ENCODE results near the gene POLA1. TPM values are rescaled to one million over a fixed set of nuclear protein-coding genes. Genes with fewer than 3 reads are reported as not detected.

The POLA1 gene
- total RNA-seq, 2 donors from 2014 or later, result 6.7 to 7.2 TPM

DNA sequence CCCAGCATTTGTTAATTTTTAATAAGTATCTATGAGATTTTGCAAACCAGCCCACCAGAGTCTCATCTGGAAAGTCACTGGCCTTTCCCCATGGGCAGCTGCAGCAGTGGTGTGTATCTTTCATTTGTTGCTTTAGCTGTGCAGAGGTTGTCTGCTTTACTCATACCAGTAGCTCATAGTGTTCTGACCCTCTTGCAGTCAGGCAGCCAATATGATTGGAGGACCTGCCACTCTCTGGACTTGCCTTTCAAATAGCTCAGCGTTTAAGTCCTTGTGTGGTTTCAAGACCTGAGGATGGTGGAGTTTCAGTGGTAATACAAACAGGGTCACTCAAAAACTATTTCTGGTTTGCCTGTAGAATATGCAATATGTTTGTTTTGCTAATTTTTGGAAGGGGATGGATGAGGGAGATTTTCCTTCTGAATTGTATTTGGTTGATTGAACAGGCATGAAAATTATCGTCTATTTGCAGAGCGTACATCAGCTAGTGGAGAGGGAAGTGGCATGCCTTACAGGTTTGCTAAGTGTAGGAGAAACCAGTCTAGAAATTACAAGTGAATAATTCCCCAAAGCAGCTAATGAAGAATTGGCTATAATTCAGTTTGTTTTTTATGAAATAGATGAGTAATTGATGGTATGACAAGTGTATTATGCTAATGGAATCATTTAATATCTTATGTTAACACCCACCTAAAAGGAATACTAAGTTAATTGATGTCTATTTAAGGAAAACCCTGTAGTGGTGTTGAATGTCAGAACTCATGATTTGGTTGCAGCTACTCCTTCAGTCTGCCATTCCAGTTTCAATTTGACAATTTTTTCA lies 8.9 kb downstream of the POLA1 start:
- Histone ChIP-seq H3K4me1 (no peaks in the 10 kb centered on the region), H3K27me3 (no peaks in the 10 kb centered on the region), H3K27ac (no peak overlapping the region), H3K4me3 (no peak overlapping the region), H3K36me3 (peaks cover 4% of the 10 kb centered on the region), H3K9me3 (no peaks in the 10 kb centered on the region)
- TF ChIP-seq, protein P1, sequence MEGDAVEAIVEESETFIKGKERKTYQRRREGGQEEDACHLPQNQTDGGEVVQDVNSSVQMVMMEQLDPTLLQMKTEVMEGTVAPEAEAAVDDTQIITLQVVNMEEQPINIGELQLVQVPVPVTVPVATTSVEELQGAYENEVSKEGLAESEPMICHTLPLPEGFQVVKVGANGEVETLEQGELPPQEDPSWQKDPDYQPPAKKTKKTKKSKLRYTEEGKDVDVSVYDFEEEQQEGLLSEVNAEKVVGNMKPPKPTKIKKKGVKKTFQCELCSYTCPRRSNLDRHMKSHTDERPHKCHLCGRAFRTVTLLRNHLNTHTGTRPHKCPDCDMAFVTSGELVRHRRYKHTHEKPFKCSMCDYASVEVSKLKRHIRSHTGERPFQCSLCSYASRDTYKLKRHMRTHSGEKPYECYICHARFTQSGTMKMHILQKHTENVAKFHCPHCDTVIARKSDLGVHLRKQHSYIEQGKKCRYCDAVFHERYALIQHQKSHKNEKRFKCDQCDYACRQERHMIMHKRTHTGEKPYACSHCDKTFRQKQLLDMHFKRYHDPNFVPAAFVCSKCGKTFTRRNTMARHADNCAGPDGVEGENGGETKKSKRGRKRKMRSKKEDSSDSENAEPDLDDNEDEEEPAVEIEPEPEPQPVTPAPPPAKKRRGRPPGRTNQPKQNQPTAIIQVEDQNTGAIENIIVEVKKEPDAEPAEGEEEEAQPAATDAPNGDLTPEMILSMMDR (IDR thresholded peaks at IDR 0.05), result no peak
- no peak for DNase-seq (ENCODE audit: low spot score)

DNA sequence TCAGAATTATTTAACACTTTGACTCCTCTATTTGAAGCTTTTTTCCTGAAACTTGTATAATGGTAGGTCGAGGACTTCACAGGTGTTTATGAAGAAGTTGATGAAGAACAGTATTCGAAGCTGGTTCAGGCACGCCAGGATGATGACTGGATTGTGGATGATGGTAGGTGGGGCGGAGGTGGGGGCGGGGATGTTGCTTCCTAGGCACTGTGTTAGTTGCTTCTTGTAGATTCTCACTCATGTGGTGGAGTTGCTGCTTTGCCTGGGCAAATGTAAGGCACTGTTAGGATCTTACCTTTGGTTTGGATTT lies 9.4 kb downstream of the POLA1 start:
- Histone ChIP-seq H3K36me3 (peaks cover 4% of the 10 kb centered on the region), H3K4me1 (no peaks in the 10 kb centered on the region), H3K9me3 (no peaks in the 10 kb centered on the region), H3K4me3 (no peak overlapping the region), H3K27me3 (no peaks in the 10 kb centered on the region), H3K27ac (no peak overlapping the region)
- no peak for DNase-seq (ENCODE audit: low spot score)
- TF ChIP-seq, protein P1 (IDR thresholded peaks at IDR 0.05), result no peak

DNA sequence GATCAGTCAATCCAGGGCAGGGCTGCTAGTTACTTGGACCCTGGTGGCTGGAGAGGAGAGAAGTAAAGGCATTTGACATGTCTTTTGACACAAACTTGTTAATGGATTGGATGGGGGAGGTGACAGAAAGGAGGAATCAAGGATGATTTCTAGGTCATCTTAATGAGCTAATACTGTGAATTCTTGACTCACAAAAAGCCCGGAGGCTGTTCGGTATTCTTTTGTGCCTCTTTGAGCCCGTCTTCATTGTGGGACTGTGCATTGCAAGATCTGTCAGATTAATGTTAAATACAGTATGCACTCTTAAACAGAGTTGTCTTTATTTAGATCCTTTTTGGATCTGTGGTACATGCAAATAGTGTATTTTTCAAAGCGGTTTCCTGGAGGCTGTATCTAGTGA lies 25.1 kb downstream of the POLA1 start:
- H3K27ac ChIP-seq, result no peak overlapping the region
- no peaks in the 10 kb centered on the region for H3K27me3 ChIP-seq
- H3K4me3 ChIP-seq, result no peak overlapping the region
- H3K4me1 ChIP-seq, result no peaks in the 10 kb centered on the region
- H3K9me3 ChIP-seq, result no peaks in the 10 kb centered on the region
- peaks cover 23% of the 10 kb centered on the region for H3K36me3 ChIP-seq
- no peak for DNase-seq (ENCODE audit: low spot score)
- TF ChIP-seq, protein P1 (IDR thresholded peaks at IDR 0.05), result no peak

DNA sequence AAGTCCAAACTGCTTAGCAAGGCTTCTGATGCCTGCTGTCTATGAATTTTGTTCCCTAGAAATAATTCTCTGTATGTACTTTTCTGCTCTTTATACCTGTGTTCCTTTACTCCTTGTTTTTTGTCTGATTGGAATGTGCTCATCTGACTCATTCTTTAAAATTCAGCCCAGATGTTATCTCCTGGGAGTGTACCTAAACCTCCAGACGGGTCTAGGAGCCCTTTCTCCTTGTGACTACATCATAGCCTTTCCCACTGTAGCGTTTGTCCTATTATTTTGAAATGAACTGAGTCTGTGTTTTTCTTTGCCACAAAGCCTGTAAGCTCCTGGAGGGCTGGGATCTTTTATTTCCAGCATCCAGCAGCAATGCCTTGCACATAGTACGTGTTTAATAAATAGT lies 26.3 kb downstream of the POLA1 start:
- Histone ChIP-seq H3K4me1 (no peaks in the 10 kb centered on the region), H3K4me3 (no peak overlapping the region), H3K27ac (no peak overlapping the region), H3K9me3 (no peaks in the 10 kb centered on the region), H3K27me3 (no peaks in the 10 kb centered on the region), H3K36me3 (peaks cover 18% of the 10 kb centered on the region)
- no peak for DNase-seq (ENCODE audit: low spot score)
- TF ChIP-seq, protein P1 (IDR thresholded peaks at IDR 0.05), result no peak

DNA sequence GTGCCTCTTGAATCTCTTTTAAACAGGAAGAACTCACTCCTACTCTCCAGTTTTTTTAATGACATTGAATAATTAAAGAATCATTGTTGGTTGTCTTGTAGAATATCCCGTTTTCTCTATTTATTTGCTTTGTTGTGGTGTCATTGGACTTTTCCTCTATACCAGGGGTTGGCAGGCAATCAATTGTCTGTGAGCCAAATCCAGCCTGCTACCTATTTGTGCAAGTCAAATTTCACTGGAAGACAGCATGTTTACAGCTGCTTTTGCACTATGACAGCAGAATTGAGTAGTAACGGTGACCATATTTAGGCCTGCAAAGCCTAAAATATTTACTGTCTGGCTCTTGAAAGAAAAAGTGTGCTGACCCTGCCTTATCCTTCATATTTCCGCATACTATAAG lies 34.8 kb downstream of the POLA1 start:
- TF ChIP-seq, protein P1 (IDR thresholded peaks at IDR 0.05), result no peak
- Histone ChIP-seq H3K36me3 (peaks cover 3% of the 10 kb centered on the region), H3K27ac (no peak overlapping the region), H3K27me3 (no peaks in the 10 kb centered on the region), H3K4me3 (no peak overlapping the region), H3K9me3 (no peaks in the 10 kb centered on the region), H3K4me1 (no peaks in the 10 kb centered on the region)
- no peak for DNase-seq (ENCODE audit: low spot score)
